Loucy (cell line): ENCODE results near the gene TXNL1.
A peak's percentile ranks its signal among the peaks of the same experiment; 100 is the strongest.

Experiments
- H2AFZ ChIP-seq: fragments of 200-600 bp; sonication (generic); 2 replicates; pipeline ENCODE4 v1.6.0; 2016; ENCODE audit warnings: antibody characterized with exemption, mild to moderate bottlenecking, low read length, moderate library complexity
- H3F3A ChIP-seq: fragments of 200-600 bp; 2 replicates; pipeline ENCODE4 v1.6.0; 2016; ENCODE audit warnings: antibody characterized with exemption, low read depth, mild to moderate bottlenecking
- H3K27me3 ChIP-seq: fragments of 200-600 bp; sonication (generic); 2 replicates; pipeline ENCODE4 v1.6.1; 2014; ENCODE audit warnings: low read length, mild to moderate bottlenecking; ENCODE audit not compliant: insufficient read depth, poor library complexity, severe bottlenecking
- H3K36me3 ChIP-seq: fragments of 200-600 bp; sonication (generic); 2 replicates; pipeline ENCODE4 v1.6.1; 2016; ENCODE audit warnings: low read length; ENCODE audit not compliant: insufficient read depth
- H3K4me1 ChIP-seq: fragments of 200-600 bp; sonication (generic); 2 replicates; pipeline ENCODE4 v1.5.1; 2014; ENCODE audit warnings: low read length, mild to moderate bottlenecking; ENCODE audit not compliant: insufficient read depth, poor library complexity, severe bottlenecking
- H3K4me2 ChIP-seq: fragments of 200-600 bp; sonication (generic); 2 replicates; pipeline ENCODE4 v1.6.0; 2014; ENCODE audit warnings: antibody characterized with exemption, low read length, low read depth, mild to moderate bottlenecking; ENCODE audit not compliant: poor library complexity, severe bottlenecking
- H3K4me3 ChIP-seq: fragments of 200-600 bp; sonication (generic); 2 replicates; pipeline ENCODE4 v1.5.1; 2014; ENCODE audit warnings: low read length, mild to moderate bottlenecking, mixed read lengths; ENCODE audit not compliant: poor library complexity, severe bottlenecking
- H3K79me2 ChIP-seq: fragments of 200-600 bp; sonication (generic); 2 replicates; pipeline ENCODE4 v1.6.1; 2014; ENCODE audit warnings: low read length; ENCODE audit not compliant: insufficient read depth
- H3K9ac ChIP-seq: fragments of 200-600 bp; sonication (generic); 2 replicates; pipeline ENCODE4 v1.6.0; 2014; ENCODE audit warnings: mild to moderate bottlenecking, low read depth, low read length, moderate library complexity; ENCODE audit not compliant: poor library complexity, severe bottlenecking
- H3K9me2 ChIP-seq: fragments of 200-600 bp; sonication (generic); replicated peaks from 2 replicates; pipeline ENCODE4 v1.6.1; 2016; ENCODE audit warnings: low read depth, low read length, mixed read lengths
- H3K9me3 ChIP-seq: fragments of 200-600 bp; sonication (generic); 2 replicates; pipeline ENCODE4 v1.6.1; 2014; ENCODE audit warnings: mild to moderate bottlenecking, antibody characterized with exemption, low read length, low read depth; ENCODE audit not compliant: insufficient read depth
- H4K20me1 ChIP-seq: fragments of 200-600 bp; sonication (generic); 2 replicates; pipeline ENCODE4 v1.6.0; 2014; ENCODE audit warnings: antibody characterized with exemption, low read length, mild to moderate bottlenecking; ENCODE audit not compliant: insufficient read depth, poor library complexity, severe bottlenecking
- EZH2phosphoT487 ChIP-seq: fragments of 200-600 bp; IDR thresholded peaks from 2 replicates; pipeline ENCODE4 v1.6.1; 2018; ENCODE audit warnings: antibody characterized with exemption, mild to moderate bottlenecking, moderate library complexity, borderline replicate concordance
- TF ChIP-seq, protein P1 (sequence below): fragments of 200-600 bp; sonication (generic); conservative IDR thresholded peaks from 2 replicates; pipeline ENCODE4 v1.5.1; 2014; ENCODE audit warnings: mild to moderate bottlenecking, antibody characterized with exemption, low read length

The TXNL1 gene

DNA sequence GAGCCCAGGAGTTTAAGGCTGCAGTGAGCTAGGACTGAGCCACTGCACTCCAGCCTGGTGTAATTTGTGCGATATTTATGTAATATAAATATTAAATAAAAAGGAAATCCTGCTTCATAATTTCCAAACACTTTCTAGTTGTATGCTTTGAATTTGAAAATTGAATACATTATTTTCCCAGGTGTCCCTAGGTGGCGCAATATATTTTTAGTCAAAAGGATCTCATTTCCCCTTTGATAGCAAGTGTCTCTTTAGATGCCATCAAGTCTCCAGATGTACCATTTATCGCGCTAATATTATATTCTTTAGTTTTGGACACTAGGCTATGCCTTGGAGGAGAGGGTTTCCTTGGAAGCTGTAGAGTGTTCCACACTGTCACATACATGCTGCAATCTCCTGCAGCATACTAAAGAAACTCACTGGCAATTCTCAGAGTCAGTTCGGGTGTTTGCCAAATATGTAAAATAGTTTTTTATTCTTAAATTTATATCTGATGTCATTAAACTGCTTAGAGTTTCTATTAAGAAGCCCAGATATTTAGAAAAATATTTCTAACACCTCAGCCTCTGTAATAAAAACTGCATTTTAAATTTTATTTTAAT lies 7.1 kb upstream of the TXNL1 start:
- H3K9me2 ChIP-seq, result no peaks in the 10 kb centered on the region
- TF ChIP-seq, protein P1, sequence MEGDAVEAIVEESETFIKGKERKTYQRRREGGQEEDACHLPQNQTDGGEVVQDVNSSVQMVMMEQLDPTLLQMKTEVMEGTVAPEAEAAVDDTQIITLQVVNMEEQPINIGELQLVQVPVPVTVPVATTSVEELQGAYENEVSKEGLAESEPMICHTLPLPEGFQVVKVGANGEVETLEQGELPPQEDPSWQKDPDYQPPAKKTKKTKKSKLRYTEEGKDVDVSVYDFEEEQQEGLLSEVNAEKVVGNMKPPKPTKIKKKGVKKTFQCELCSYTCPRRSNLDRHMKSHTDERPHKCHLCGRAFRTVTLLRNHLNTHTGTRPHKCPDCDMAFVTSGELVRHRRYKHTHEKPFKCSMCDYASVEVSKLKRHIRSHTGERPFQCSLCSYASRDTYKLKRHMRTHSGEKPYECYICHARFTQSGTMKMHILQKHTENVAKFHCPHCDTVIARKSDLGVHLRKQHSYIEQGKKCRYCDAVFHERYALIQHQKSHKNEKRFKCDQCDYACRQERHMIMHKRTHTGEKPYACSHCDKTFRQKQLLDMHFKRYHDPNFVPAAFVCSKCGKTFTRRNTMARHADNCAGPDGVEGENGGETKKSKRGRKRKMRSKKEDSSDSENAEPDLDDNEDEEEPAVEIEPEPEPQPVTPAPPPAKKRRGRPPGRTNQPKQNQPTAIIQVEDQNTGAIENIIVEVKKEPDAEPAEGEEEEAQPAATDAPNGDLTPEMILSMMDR, result peak; percentile 71
- TF ChIP-seq EZH2phosphoT487, result no peak
- no peaks in the 10 kb centered on the region for H3K79me2 ChIP-seq

DNA sequence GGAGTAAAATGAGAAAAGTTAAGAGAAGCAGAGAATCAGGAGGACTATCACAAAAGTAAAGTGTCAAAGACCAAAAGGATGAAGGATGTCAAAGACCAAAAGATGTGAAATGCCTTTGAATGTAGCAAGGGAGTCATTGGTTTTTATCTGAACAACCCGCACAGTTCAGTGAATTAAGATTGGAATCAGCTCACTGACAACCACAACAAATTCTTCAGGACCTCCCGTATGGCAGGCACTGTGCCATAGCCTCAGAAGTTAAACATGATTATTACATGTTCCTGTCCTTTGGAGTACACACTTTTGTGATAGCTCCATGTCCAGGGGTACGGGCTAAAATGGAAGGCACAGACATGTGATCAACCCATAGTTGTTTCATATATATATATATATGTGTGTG lies 5.0 kb upstream of the TXNL1 start:
- Histone ChIP-seq H3K9me3 (no peaks in the 10 kb centered on the region), H3F3A (no peaks in the 10 kb centered on the region), H3K4me1 (peaks cover 14% of the 10 kb centered on the region), H3K36me3 (no peaks in the 10 kb centered on the region), H3K4me2 (no peak overlapping the region), H3K79me2 (peaks cover under 1% of the 10 kb centered on the region; the same call in 1 of the 2 replicates), H2AFZ (no peak overlapping the region), H3K9ac (no peak overlapping the region), H3K9me2 (no peaks in the 10 kb centered on the region), H3K27me3 (peaks cover 18% of the 10 kb centered on the region), H3K4me3 (no peak overlapping the region), H4K20me1 (no peaks in the 10 kb centered on the region)
- TF ChIP-seq EZH2phosphoT487, result no peak
- TF ChIP-seq, protein P1, result no peak

More for the DNA sequence above, 7.1 kb upstream of the TXNL1 start:
- H3K4me2 ChIP-seq, result no peak overlapping the region
- H3K9me3 ChIP-seq, result no peaks in the 10 kb centered on the region
- no peak overlapping the region for H3K9ac ChIP-seq
- H2AFZ ChIP-seq, result peak overlapping the region; percentile 65
- H3K4me1 ChIP-seq, result peaks cover 17% of the 10 kb centered on the region
- no peaks in the 10 kb centered on the region for H4K20me1 ChIP-seq
- H3K27me3 ChIP-seq, result peaks cover 18% of the 10 kb centered on the region
- no peaks in the 10 kb centered on the region for H3F3A ChIP-seq
- H3K36me3 ChIP-seq, result no peaks in the 10 kb centered on the region
- H3K4me3 ChIP-seq, result no peak overlapping the region

DNA sequence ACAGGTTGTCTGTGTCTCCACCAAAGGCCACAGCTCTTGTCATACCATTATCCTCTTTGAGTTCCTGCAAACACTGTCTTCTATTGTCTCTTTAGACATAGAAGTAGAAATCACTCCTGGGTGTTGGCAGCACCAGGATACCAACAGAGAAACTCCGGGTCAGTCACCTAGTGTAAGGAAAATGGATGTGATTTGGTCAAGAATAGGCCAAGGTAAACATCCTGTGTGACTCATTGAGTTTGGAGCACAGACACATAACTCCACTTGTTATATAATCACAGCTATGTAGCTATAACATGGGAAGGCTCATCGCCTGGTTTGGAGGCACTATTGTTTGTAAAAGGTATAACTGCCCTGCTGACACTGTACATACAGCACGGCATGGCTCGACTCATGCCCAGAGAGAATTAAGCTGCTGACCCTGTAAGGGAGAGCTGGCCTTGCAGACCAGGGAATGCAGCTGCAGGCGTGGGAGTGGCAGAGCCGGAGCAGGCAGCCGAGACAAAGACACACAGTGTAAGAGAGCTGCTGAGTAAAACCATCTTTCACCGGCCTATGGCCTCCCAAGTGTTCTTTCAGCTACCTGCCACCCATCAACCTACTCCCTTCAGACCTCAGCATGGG lies 3.4 kb upstream of the TXNL1 start:
- H3K9me2 ChIP-seq, result no peaks in the 10 kb centered on the region
- H3K36me3 ChIP-seq, result no peaks in the 10 kb centered on the region
- peaks cover 13% of the 10 kb centered on the region for H4K20me1 ChIP-seq
- peaks cover 18% of the 10 kb centered on the region for H3K27me3 ChIP-seq
- no peaks in the 10 kb centered on the region for H3K9me3 ChIP-seq
- H3F3A ChIP-seq, result no peaks in the 10 kb centered on the region
- peaks cover 18% of the 10 kb centered on the region for H3K4me1 ChIP-seq
- no peak overlapping the region for H2AFZ ChIP-seq
- H3K4me3 ChIP-seq, result no peak overlapping the region
- no peak overlapping the region for H3K9ac ChIP-seq
- H3K79me2 ChIP-seq, result peaks cover 16% of the 10 kb centered on the region
- H3K4me2 ChIP-seq, result no peak overlapping the region
- no peak for TF ChIP-seq EZH2phosphoT487
- TF ChIP-seq, protein P1, result no peak
